Measurements from ENCODE around the gene PAPPA2.

The PAPPA2 gene

DNA sequence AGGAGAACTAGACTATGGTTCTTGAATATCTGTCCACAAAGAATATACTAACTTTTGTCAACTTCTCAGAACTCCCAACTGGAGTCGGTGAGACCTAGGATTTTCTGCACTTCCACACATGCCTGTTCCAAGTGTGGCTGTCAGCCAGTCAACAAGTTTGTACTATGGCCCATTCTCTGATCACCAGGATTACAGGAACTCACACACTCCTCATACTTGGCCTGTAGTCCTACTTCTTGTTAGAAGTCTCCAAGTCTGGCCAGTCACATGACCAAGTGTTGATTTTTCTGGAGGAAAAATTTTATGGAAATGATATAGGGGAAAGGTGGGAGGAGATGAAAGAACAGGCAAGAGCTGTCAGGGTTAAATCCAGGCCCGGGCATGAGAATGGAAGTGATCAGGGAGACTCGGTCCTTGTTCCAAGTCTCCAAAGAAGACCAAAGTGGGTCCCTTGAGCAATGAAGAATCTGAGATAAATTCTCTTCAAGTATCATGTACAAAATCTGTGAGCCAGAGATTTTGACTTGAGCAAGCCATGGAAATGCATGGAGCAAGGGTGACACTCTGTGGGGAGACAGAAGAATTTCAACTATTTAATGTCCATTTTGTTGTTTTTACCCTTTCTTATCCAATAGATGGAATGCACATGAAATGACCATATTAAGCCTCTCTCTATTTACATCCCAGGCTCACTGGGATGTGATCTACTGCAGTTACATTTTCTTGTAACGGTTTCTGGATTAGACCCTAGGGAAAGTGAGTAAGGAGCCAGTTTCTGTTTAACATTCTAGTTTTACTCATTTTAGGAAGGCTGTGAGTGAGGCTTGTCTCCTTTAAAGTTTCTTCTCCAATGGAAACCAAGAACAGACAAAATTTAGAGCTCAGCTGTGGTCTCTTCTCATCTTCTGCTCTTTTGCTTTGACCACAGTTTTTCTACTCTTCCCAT, 380.6 kb downstream of the PAPPA2 start:
- Histone ChIP-seq H3F3A (ENCODE audit: insufficient read depth) (no peaks in the 10 kb centered on the region), H3K27ac (ENCODE audit: low read depth, low read length) (no peak overlapping the region), H2AFZ (ENCODE audit: low read depth, low read length, severe bottlenecking) (no peak overlapping the region), H3K79me2 (ENCODE audit: insufficient read depth, low read length) (no peaks in the 10 kb centered on the region), H3K9me2 (replicated peaks; ENCODE audit: insufficient read depth, low read length) (no peaks in the 10 kb centered on the region), H3K36me3 (ENCODE audit: low read length) (no peaks in the 10 kb centered on the region), H3K9ac (ENCODE audit: low read length) (no peak overlapping the region), H3K27me3 (ENCODE audit: low read length) (no peaks in the 10 kb centered on the region), H4K20me1 (ENCODE audit: low read depth, low read length) (no peaks in the 10 kb centered on the region), H3K9me3 (ENCODE audit: insufficient read depth, low read length) (no peaks in the 10 kb centered on the region), H3K4me2 (ENCODE audit: low read depth, low read length, poor library complexity, severe bottlenecking) (no peak overlapping the region), H3K4me3 (ENCODE audit: insufficient read depth, low read length, poor library complexity, severe bottlenecking) (no peak overlapping the region)
- no peak for TF ChIP-seq EZH2phosphoT487 (conservative IDR thresholded peaks at IDR 0.05; ENCODE audit: low read length)
- TF ChIP-seq, protein P1, sequence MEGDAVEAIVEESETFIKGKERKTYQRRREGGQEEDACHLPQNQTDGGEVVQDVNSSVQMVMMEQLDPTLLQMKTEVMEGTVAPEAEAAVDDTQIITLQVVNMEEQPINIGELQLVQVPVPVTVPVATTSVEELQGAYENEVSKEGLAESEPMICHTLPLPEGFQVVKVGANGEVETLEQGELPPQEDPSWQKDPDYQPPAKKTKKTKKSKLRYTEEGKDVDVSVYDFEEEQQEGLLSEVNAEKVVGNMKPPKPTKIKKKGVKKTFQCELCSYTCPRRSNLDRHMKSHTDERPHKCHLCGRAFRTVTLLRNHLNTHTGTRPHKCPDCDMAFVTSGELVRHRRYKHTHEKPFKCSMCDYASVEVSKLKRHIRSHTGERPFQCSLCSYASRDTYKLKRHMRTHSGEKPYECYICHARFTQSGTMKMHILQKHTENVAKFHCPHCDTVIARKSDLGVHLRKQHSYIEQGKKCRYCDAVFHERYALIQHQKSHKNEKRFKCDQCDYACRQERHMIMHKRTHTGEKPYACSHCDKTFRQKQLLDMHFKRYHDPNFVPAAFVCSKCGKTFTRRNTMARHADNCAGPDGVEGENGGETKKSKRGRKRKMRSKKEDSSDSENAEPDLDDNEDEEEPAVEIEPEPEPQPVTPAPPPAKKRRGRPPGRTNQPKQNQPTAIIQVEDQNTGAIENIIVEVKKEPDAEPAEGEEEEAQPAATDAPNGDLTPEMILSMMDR (IDR thresholded peaks at IDR 0.05; ENCODE audit: insufficient read depth, low read length, poor library complexity, severe bottlenecking) = no peak

DNA sequence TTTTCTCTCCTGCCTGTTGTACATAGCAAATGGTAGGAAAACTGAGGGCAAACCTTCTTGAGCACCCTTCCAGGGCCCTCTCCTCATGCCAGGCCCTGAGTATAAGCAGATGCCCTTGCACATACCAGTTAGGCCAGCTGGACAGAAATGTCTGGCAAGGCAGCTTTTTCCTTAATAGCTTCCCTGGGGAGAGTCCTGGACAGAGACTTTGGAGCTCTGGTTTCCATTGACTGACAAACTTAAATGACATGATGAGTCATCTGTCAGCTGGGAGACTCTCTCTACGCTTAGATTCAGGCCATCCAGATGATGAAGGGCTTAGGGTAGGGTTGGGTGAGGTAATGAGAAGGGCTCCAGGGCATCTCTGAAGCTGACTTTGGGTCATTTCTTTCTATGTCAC, 384.1 kb downstream of the PAPPA2 start:
- H3K36me3 ChIP-seq (ENCODE audit: low read length) = no peaks in the 10 kb centered on the region
- no peaks in the 10 kb centered on the region for H3K79me2 ChIP-seq (ENCODE audit: insufficient read depth, low read length)
- H3K4me3 ChIP-seq (ENCODE audit: insufficient read depth, low read length, poor library complexity, severe bottlenecking) = no peak overlapping the region
- H4K20me1 ChIP-seq (ENCODE audit: low read depth, low read length) = no peaks in the 10 kb centered on the region
- no peaks in the 10 kb centered on the region for H3K9me3 ChIP-seq (ENCODE audit: insufficient read depth, low read length)
- no peak overlapping the region for H2AFZ ChIP-seq (ENCODE audit: low read depth, low read length, severe bottlenecking)
- no peaks in the 10 kb centered on the region for H3K27me3 ChIP-seq (ENCODE audit: low read length)
- no peak overlapping the region for H3K4me2 ChIP-seq (ENCODE audit: low read depth, low read length, poor library complexity, severe bottlenecking)
- H3F3A ChIP-seq (ENCODE audit: insufficient read depth) = no peaks in the 10 kb centered on the region
- H3K9ac ChIP-seq (ENCODE audit: low read length) = no peak overlapping the region
- no peaks in the 10 kb centered on the region for H3K9me2 ChIP-seq (replicated peaks; ENCODE audit: insufficient read depth, low read length)
- no peak for TF ChIP-seq EZH2phosphoT487 (conservative IDR thresholded peaks at IDR 0.05; ENCODE audit: low read length)
- TF ChIP-seq, protein P1 (IDR thresholded peaks at IDR 0.05; ENCODE audit: insufficient read depth, low read length, poor library complexity, severe bottlenecking) = no peak
- no peak overlapping the region for H3K27ac ChIP-seq (ENCODE audit: low read depth, low read length)

DNA sequence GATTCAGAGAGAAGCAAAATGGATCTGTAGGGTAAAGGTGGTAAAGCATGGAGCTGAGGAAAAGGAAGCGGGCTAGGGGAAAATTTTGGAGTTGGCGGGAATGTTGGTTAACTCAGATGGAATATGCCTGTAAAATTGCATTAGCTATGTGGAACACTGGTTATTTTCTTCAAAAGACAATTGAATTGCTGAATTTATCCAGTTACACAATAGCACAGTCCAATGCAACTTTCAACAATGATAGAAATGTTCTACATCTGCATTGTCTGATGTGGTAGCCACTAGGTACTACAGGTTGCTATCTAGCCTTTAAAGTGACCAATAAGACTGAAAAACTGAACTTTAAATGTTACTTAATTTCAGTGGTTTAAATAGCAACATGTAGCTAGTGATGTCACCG, 386.3 kb downstream of the PAPPA2 start:
- Histone ChIP-seq H3K27me3 (ENCODE audit: low read length) (no peaks in the 10 kb centered on the region), H3K9me3 (ENCODE audit: insufficient read depth, low read length) (no peaks in the 10 kb centered on the region), H3K79me2 (ENCODE audit: insufficient read depth, low read length) (no peaks in the 10 kb centered on the region), H3K9ac (ENCODE audit: low read length) (no peak overlapping the region), H2AFZ (ENCODE audit: low read depth, low read length, severe bottlenecking) (no peak overlapping the region), H3K9me2 (replicated peaks; ENCODE audit: insufficient read depth, low read length) (no peaks in the 10 kb centered on the region), H3K27ac (ENCODE audit: low read depth, low read length) (no peak overlapping the region), H3K4me3 (ENCODE audit: insufficient read depth, low read length, poor library complexity, severe bottlenecking) (no peak overlapping the region), H3K36me3 (ENCODE audit: low read length) (no peaks in the 10 kb centered on the region), H3K4me2 (ENCODE audit: low read depth, low read length, poor library complexity, severe bottlenecking) (no peak overlapping the region), H3F3A (ENCODE audit: insufficient read depth) (no peaks in the 10 kb centered on the region), H4K20me1 (ENCODE audit: low read depth, low read length) (no peaks in the 10 kb centered on the region)
- TF ChIP-seq EZH2phosphoT487 (conservative IDR thresholded peaks at IDR 0.05; ENCODE audit: low read length) = no peak
- TF ChIP-seq, protein P1 (IDR thresholded peaks at IDR 0.05; ENCODE audit: insufficient read depth, low read length, poor library complexity, severe bottlenecking) = no peak
